ENCODE data around the gene B4GALT4. TPM values are rescaled to one million over a fixed set of nuclear protein-coding genes. Genes with fewer than 3 reads are reported as not detected.

Gene B4GALT4
- total and polyA plus RNA-seq, 2 of the 4 experiments (the other 2 are of a cell fraction), result 27.0 to 30.3 TPM

DNA sequence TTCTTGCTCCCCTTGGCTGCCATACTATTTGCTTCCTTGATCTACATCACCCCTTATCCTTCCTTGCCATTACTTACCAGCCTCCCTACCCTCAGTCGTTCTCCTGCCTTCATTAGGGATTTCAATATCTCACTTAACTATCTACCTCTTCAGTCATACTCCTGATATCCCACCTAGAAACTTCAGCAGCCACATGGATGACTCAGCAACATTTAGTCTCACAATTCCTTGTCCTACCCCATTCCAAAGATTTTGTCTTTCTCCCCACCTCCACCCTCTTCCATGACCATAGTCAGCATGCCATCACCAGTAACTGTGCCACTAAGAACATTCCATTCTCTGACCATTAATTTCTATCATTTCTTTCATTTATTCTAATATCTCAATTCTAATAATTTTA is 48.9 kb downstream of the B4GALT4 start:
- DNase-seq, result no peak
- Histone ChIP-seq H3K56ac (ENCODE audit: extremely low read depth, insufficient read depth, low read length) (0 out of 2 replicates have a peak overlapping the region, but pooled peaks have one; percentile 27), H3K27ac (ENCODE audit: insufficient read depth, low read length) (no peak overlapping the region), H2AK9ac (replicated peaks; ENCODE audit: low read depth, low read length, poor library complexity) (peak overlapping the region; percentile 35), H3K9ac (ENCODE audit: low read depth, low read length) (no peak overlapping the region), H3K18ac (ENCODE audit: low read depth, low read length) (peak overlapping the region; percentile 84), H4K8ac (ENCODE audit: low read depth in 2 of 2, low read length in 2 of 2) (peak overlapping the region; percentile 68 to 72), H2AFZ (replicated peaks; ENCODE audit: low read length, poor library complexity) (no peak overlapping the region), H2BK15ac (ENCODE audit: low read depth, low read length) (peak overlapping the region; percentile 96; the same call in 2 of the 3 replicates), H2BK120ac (ENCODE audit: low read depth, low read length) (peak overlapping the region; percentile 88), H3K4me3 (ENCODE audit: insufficient read depth, low read depth, low read length) (no peak overlapping the region), H3K36me3 (ENCODE audit: control insufficient read depth, insufficient read depth, low read length) (no peaks in the 10 kb centered on the region), H3K4me2 (ENCODE audit: low read depth, low read length) (no peak overlapping the region), H3K14ac (replicated peaks; ENCODE audit: low read depth, low read length) (peak overlapping the region; percentile 85), H3K9me1 (ENCODE audit: insufficient read depth, low read length) (peaks cover 12% of the 10 kb centered on the region), H2BK20ac (ENCODE audit: low read depth, low read length) (peak overlapping the region; percentile 94), H3K4me1 (ENCODE audit: control insufficient read depth, insufficient read depth, low read length) (peaks cover 21% of the 10 kb centered on the region), H3K9me3 (ENCODE audit: control insufficient read depth, insufficient read depth, low read length) (no peaks in the 10 kb centered on the region), H2BK5ac (ENCODE audit: low read depth, low read length, poor library complexity, severe bottlenecking) (peak overlapping the region; percentile 78), H4K5ac (ENCODE audit: low read depth, low read length) (peak overlapping the region; percentile 59; the same call in 1 of the 2 replicates), H3K27me3 (ENCODE audit: control insufficient read depth, insufficient read depth, low read length) (no peaks in the 10 kb centered on the region), H2AK5ac (ENCODE audit: low read depth, low read length) (peak overlapping the region; percentile 93), H4K20me1 (ENCODE audit: insufficient read depth, low read length) (no peaks in the 10 kb centered on the region), H3K4ac (ENCODE audit: low read depth, low read length) (peak overlapping the region; percentile 85), H4K91ac (ENCODE audit: insufficient read depth, low read depth, low read length) (peak overlapping the region; percentile 86), H3K23ac (ENCODE audit: low read depth, low read length) (peak overlapping the region; percentile 64; the same call in 1 of the 2 replicates), H3K79me1 (ENCODE audit: low read depth in 1 of 2, low read length in 2 of 2) (peaks cover 0 to 3% of the 10 kb centered on the region in 2 experiments; a peak in 1 of 4 replicates)
- WGBS, 2 experiments (ENCODE audit: extremely low coverage in 2 of 2, insufficient read length in 1 of 2), result 78% methylated on average over 1 of the region's 1 CpG; no CpG with 5 or more reads in 1 of the 2 experiments
- in situ Hi-C loops (cut with MboI; ENCODE audit: low sequenced_read_pairs), result no loop called here
- peak; percentile 42; the same call in 1 of the 2 replicates for TF ChIP-seq MAFK (IDR thresholded peaks at IDR 0.05; ENCODE audit: low read depth, low read length)
- TF ChIP-seq SMC3 (IDR thresholded peaks at IDR 0.05; ENCODE audit: low read depth, low read length), result no peak
- TF ChIP-seq RCOR1 (IDR thresholded peaks at IDR 0.05; ENCODE audit: insufficient replicate concordance, low read length), result no peak
- no peak for TF ChIP-seq RFX5 (IDR thresholded peaks at IDR 0.05; ENCODE audit: low read depth, low read length)
- TF ChIP-seq NFE2L2 (IDR thresholded peaks at IDR 0.05; ENCODE audit: low read depth, low read length), result peak; percentile 93
- ChIA-PET CTCF (no interaction called here), POLR2A (ENCODE audit: unreplicated experiment) (no interaction called here)
- dilution Hi-C loops (cut with HindIII; ENCODE audit: low sequenced_read_pairs, unreplicated experiment), result no loop called here
- BruUV-seq (replicated peaks), result no TSS peak
- ATAC-seq (ENCODE audit: low read depth), result no peak
- intact Hi-C loops (cut with micrococcal nuclease), result loop anchor here (5.0 kb wide), 1 partner anchor 36 kb away; no protein-coding TSS in a partner anchor
